ENCODE data around the gene GPR45. TPM values are rescaled to one million over a fixed set of nuclear protein-coding genes. Genes with fewer than 3 reads are reported as not detected.

The GPR45 gene
- total RNA-seq, 1 donor from 2014 or later, result not detected

DNA sequence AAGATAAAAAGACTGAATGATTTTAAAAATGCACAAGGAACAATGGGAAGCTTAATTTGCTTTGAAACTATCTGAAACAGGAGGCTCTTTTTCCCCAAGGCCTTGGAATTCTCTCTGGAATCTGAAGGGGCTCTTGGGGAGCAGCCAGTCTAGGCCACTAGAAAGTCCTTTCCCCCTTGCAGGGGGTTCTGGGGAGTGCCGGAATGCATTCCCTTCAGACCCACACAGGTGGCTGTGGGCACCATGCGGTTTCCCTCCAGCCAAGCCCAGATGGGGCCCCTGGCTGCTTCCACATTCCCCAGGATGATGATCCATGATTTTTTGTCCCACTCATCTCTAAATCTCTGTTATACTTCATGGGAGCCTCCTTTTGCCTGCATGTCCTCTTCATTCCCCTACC lies 10.7 kb downstream of the GPR45 start:
- Histone ChIP-seq H3K4me3 (ENCODE audit: insufficient read depth, low read depth, low read length) (no peak overlapping the region), H3K9me3 (ENCODE audit: insufficient read depth, low read depth, low read length) (no peaks in the 10 kb centered on the region), H3K36me3 (ENCODE audit: insufficient read depth, low read length) (no peaks in the 10 kb centered on the region), H2AFZ (ENCODE audit: low read depth, low read length) (no peak overlapping the region), H3K27ac (ENCODE audit: low read depth, low read length) (no peak overlapping the region), H3K27me3 (ENCODE audit: insufficient read depth, low read length) (no peaks in the 10 kb centered on the region), H3K4me2 (ENCODE audit: low read length) (no peak overlapping the region), H3K79me2 (ENCODE audit: insufficient read depth, low read length) (no peaks in the 10 kb centered on the region), H4K20me1 (ENCODE audit: insufficient read depth, low read length) (no peaks in the 10 kb centered on the region), H3K9ac (ENCODE audit: low read length) (no peak overlapping the region), H3K4me1 (ENCODE audit: insufficient read depth, low read length) (no peaks in the 10 kb centered on the region)
- peak; percentile 79 for DNase-seq (ENCODE audit: low read depth)
- H3K36me3 Mint-ChIP-seq (ENCODE audit: low read depth, unreplicated experiment), result peaks cover 3% of the 10 kb centered on the region
- peak overlapping the region; percentile 88 for H3K27ac Mint-ChIP-seq (ENCODE audit: unreplicated experiment)
- no peak for FAIRE-seq
- H3K27me3 Mint-ChIP-seq (ENCODE audit: low read depth, unreplicated experiment), result no peaks in the 10 kb centered on the region
- H3K4me3 Mint-ChIP-seq (ENCODE audit: unreplicated experiment), result no peak overlapping the region
- peaks cover 20% of the 10 kb centered on the region for H3K9me3 Mint-ChIP-seq (ENCODE audit: unreplicated experiment)
- TF ChIP-seq, protein P1, sequence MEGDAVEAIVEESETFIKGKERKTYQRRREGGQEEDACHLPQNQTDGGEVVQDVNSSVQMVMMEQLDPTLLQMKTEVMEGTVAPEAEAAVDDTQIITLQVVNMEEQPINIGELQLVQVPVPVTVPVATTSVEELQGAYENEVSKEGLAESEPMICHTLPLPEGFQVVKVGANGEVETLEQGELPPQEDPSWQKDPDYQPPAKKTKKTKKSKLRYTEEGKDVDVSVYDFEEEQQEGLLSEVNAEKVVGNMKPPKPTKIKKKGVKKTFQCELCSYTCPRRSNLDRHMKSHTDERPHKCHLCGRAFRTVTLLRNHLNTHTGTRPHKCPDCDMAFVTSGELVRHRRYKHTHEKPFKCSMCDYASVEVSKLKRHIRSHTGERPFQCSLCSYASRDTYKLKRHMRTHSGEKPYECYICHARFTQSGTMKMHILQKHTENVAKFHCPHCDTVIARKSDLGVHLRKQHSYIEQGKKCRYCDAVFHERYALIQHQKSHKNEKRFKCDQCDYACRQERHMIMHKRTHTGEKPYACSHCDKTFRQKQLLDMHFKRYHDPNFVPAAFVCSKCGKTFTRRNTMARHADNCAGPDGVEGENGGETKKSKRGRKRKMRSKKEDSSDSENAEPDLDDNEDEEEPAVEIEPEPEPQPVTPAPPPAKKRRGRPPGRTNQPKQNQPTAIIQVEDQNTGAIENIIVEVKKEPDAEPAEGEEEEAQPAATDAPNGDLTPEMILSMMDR (IDR thresholded peaks at IDR 0.05; ENCODE audit: insufficient read depth, low read depth, low read length), result no peak
- TF ChIP-seq EZH2 (IDR thresholded peaks at IDR 0.05; ENCODE audit: insufficient read depth, low read length), result no peak
- peaks cover 34% of the 10 kb centered on the region for H3K4me1 Mint-ChIP-seq (ENCODE audit: low read depth, unreplicated experiment)

DNA sequence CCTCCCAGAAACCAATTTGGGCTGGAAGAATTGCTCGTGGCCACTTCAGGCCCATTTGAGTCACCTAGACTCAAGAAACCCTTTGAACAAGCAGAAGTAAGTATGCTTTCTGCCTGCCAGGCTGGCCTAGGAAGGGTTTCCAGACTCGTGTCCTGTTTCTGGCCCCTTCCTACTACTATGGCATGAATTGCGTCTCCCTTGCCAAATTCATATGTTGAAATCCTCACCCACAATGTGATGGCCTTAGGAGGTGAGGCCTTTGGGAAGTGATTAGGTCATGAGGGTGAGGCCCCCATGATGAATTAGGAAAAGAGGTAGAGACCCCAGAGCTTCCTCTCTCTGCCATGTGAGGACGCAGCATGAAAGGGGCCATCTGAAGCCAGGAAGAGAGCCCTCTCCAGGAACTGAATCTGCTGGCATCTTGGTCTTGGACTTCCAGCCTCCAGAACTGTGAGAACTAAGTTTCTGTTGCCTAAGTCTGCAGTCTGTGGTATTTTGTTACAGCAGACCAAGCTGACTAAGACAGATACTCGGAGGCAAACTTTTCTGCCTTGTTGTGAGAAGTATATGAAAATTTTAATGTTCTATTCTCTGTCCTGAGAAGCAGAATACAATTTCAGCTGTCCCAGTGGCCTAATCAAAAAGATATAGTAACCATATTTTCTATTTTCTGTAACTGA lies 13.1 kb downstream of the GPR45 start:
- Histone ChIP-seq H4K20me1 (ENCODE audit: insufficient read depth, low read length) (no peaks in the 10 kb centered on the region), H3K9me3 (ENCODE audit: insufficient read depth, low read depth, low read length) (no peaks in the 10 kb centered on the region), H3K79me2 (ENCODE audit: insufficient read depth, low read length) (no peaks in the 10 kb centered on the region), H3K27me3 (ENCODE audit: insufficient read depth, low read length) (no peaks in the 10 kb centered on the region), H3K27ac (ENCODE audit: low read depth, low read length) (no peak overlapping the region), H3K4me1 (ENCODE audit: insufficient read depth, low read length) (no peaks in the 10 kb centered on the region), H3K9ac (ENCODE audit: low read length) (no peak overlapping the region), H3K4me3 (ENCODE audit: insufficient read depth, low read depth, low read length) (no peak overlapping the region), H3K36me3 (ENCODE audit: insufficient read depth, low read length) (no peaks in the 10 kb centered on the region), H3K4me2 (ENCODE audit: low read length) (no peak overlapping the region), H2AFZ (ENCODE audit: low read depth, low read length) (no peak overlapping the region)
- FAIRE-seq (no peak), DNase-seq (ENCODE audit: low read depth) (no peak)
- Mint-ChIP-seq H3K27me3 (ENCODE audit: low read depth, unreplicated experiment) (no peaks in the 10 kb centered on the region), H3K4me1 (ENCODE audit: low read depth, unreplicated experiment) (peaks cover 40% of the 10 kb centered on the region), H3K4me3 (ENCODE audit: unreplicated experiment) (no peak overlapping the region), H3K36me3 (ENCODE audit: low read depth, unreplicated experiment) (no peaks in the 10 kb centered on the region), H3K9me3 (ENCODE audit: unreplicated experiment) (peaks cover 19% of the 10 kb centered on the region), H3K27ac (ENCODE audit: unreplicated experiment) (peak overlapping the region; percentile 97)
- TF ChIP-seq, protein P1 (IDR thresholded peaks at IDR 0.05; ENCODE audit: insufficient read depth, low read depth, low read length), result no peak
- TF ChIP-seq EZH2 (IDR thresholded peaks at IDR 0.05; ENCODE audit: insufficient read depth, low read length), result no peak

DNA sequence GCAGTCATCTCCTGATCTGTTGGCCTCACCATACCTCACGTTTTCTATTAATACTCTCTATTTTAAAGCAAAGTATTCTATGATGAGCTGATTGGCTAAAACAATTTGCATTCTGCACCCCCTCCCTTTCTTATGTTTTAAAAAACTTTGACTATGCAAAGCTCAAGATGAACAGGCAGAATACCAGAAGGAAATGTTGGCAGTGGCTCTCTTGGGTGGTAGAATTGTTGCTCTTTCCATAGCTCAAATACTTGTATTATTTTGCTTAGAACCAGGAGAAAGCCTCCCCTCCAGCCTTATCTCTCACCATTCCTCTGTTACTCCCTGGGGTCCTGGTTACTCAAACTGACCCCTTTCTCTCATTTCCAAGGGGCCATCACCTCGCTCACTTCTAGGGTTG lies 14.4 kb downstream of the GPR45 start:
- H3K27me3 ChIP-seq (ENCODE audit: insufficient read depth, low read length), result no peaks in the 10 kb centered on the region
- H3K36me3 Mint-ChIP-seq (ENCODE audit: low read depth, unreplicated experiment), result no peaks in the 10 kb centered on the region
- H4K20me1 ChIP-seq (ENCODE audit: insufficient read depth, low read length), result no peaks in the 10 kb centered on the region
- H3K4me3 Mint-ChIP-seq (ENCODE audit: unreplicated experiment), result no peak overlapping the region
- H3K27ac ChIP-seq (ENCODE audit: low read depth, low read length), result no peak overlapping the region
- H3K27ac Mint-ChIP-seq (ENCODE audit: unreplicated experiment), result peak overlapping the region; percentile 97
- no peak for DNase-seq (ENCODE audit: low read depth)
- H3K9me3 ChIP-seq (ENCODE audit: insufficient read depth, low read depth, low read length), result no peaks in the 10 kb centered on the region
- H3K4me3 ChIP-seq (ENCODE audit: insufficient read depth, low read depth, low read length), result no peak overlapping the region
- TF ChIP-seq, protein P1 (IDR thresholded peaks at IDR 0.05; ENCODE audit: insufficient read depth, low read depth, low read length), result no peak
- no peak for TF ChIP-seq EZH2 (IDR thresholded peaks at IDR 0.05; ENCODE audit: insufficient read depth, low read length)
- no peak overlapping the region for H2AFZ ChIP-seq (ENCODE audit: low read depth, low read length)
- H3K79me2 ChIP-seq (ENCODE audit: insufficient read depth, low read length), result no peaks in the 10 kb centered on the region
- no peaks in the 10 kb centered on the region for H3K27me3 Mint-ChIP-seq (ENCODE audit: low read depth, unreplicated experiment)
- no peak for FAIRE-seq
- H3K4me1 ChIP-seq (ENCODE audit: insufficient read depth, low read length), result peaks cover 7% of the 10 kb centered on the region
- H3K9ac ChIP-seq (ENCODE audit: low read length), result no peak overlapping the region
- peaks cover 50% of the 10 kb centered on the region for H3K4me1 Mint-ChIP-seq (ENCODE audit: low read depth, unreplicated experiment)
- no peak overlapping the region for H3K4me2 ChIP-seq (ENCODE audit: low read length)
- no peaks in the 10 kb centered on the region for H3K36me3 ChIP-seq (ENCODE audit: insufficient read depth, low read length)
- H3K9me3 Mint-ChIP-seq (ENCODE audit: unreplicated experiment), result peaks cover 14% of the 10 kb centered on the region
